ENCODE measurements around the gene PPP1R9A. TPM values are rescaled to one million over a fixed set of nuclear protein-coding genes. Genes with fewer than 3 reads are reported as not detected.

Gene PPP1R9A
- total RNA-seq, 1 donor from 2014 or later = 42.8 TPM

DNA sequence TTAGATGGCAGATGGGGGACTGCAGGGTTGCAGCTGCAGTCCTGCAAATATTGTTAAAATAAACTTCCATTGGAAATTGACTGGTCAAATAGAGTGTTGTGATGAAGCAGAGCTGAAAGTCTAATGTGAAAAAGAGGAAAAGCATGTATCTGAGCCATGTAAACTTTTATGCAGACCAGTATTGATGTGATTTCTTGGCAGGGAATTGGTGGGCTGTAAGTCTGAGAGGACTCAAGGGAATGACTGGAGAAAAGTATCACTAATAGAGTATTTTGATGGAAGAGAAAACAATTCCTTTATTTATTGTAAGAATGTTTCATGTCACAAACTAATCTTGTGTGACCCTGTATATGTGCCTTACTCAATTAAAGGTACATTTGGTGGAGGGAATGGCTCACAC is 155.5 kb downstream of the PPP1R9A start:
- intact Hi-C loops (cut with DNase I) = no loop called here
- DNase-seq (ENCODE audit: low spot score) = no peak

DNA sequence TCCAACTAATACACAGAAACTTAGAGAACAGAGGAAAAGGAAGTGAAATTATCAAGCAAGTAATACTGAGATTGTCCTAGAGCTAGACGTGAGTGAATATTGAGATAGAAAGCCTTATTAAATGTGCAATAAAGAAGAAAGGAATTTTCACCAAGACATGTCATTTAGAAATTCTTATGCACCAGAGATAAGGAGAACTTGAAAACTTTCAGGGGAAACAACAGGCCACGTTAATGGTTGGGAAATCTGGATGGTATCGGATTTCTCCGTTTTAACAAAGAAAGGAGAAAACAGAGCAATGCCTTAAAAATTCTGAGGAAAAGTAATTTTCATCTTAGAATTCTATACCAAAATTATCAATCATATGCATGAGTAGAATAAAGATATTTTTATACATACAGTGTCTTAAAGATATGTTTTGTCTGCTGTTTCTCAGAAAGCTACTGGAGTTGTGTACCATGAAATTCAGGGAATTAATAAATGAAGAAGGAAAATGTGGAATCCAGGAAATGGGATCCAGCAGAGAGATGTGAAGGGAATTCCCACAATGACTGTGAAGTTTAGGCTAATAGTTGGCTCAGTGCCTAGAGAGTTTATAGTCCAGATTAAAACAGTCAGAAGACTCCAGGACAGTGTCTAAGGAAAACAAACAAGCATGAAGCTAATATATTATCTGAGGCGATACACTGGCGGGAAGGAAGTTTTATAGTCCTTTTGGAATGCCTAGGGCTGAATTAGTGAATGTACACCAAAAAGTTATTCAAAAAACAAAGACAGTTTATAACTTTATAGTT is 159.5 kb downstream of the PPP1R9A start:
- intact Hi-C loops (cut with DNase I) = no loop called here
- no peak for DNase-seq (ENCODE audit: low spot score)

DNA sequence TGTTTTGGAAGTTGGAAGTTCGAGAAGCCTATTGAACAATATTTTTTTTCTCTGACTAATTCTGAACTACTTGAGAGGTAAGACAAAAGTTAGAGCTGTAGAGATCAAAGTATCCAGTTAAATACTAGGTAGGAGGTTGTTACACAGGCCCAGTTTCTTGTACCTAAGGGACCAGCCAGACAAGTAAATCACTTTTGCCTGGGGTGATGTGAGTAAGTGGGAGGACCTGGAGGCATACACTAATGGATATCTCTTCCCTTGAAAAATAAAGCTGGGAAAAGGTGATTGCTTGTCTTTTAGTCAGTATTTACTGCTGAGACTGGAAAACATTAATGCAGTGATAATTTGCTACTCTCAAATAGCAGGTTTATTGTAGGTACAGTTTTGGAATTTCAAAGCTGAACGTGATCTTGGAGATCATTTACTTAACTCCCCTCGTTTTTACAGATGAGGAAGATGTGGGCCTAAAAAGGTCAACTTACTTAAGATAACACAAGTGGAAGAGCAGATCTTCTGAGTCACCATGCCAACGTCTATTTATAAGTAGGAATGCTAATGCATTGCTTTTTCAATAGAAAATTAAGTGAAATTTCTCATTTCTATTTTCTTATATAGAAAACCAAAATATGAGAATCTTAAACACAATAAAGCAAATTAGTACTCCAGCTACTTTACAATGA is 181.3 kb downstream of the PPP1R9A start:
- DNase-seq (ENCODE audit: low spot score) = no peak
- intact Hi-C loops (cut with DNase I) = no loop called here

DNA sequence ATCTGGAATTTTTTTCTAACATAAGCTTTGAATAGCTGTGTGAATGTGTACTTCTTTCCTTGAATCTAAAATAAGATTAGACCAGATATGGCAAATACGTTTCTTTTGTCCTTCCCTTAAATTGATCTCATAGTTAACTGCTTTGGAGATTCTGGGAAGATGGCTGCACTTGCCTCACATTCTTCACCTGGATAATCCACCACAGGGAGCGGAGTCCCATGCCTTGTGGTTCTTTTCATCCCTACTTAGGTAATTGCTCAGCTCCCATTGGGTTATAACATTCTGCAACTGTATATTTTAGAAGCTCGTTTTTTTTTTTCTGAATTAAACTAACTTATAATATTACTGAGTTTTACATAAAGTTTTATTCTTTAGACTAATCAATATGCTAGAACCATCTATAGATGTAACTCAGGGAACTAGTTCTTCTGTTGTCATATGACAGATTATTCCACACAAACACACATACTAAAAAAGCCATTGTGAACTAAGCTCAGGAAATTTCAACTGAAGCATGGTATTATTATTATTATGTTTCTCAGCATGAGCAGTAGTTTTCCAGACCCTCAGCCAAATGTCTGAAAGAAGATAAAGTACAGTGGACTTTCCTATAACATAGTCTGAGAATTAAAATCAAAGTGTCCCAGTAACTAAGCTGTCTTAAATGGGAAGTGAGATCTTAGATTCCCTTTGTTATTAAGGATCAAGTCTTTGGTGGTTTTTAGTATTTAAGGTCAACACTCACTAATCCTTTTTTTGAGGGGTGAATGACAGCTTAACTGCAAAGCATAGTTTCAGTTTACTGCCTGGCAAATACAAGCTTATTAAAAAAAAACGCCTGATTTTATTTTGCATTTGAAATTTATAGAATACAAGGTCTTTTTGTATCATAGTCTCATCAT is 182.3 kb downstream of the PPP1R9A start:
- no peak for DNase-seq (ENCODE audit: low spot score)
- intact Hi-C loops (cut with DNase I) = no loop called here

DNA sequence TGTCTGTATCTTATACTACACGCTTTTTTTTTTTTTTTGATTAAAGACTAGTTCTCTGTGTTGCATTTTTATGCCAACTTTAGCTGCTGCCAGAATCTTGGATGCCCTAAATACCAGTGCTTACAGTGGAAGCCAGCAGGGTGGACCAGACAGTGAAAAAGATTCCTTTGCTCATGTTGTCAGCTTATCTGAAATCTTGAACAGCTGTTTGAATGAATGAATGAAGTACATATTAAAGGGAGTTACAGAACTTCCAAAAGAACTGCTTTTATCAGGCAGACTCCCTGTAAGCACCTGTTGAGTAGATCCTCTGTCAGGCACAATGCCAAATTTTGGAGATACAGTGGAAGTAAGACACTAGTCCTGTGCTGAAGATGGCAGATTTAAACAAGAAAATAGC is 184.9 kb downstream of the PPP1R9A start:
- DNase-seq (ENCODE audit: low spot score) = no peak
- intact Hi-C loops (cut with DNase I) = no loop called here

DNA sequence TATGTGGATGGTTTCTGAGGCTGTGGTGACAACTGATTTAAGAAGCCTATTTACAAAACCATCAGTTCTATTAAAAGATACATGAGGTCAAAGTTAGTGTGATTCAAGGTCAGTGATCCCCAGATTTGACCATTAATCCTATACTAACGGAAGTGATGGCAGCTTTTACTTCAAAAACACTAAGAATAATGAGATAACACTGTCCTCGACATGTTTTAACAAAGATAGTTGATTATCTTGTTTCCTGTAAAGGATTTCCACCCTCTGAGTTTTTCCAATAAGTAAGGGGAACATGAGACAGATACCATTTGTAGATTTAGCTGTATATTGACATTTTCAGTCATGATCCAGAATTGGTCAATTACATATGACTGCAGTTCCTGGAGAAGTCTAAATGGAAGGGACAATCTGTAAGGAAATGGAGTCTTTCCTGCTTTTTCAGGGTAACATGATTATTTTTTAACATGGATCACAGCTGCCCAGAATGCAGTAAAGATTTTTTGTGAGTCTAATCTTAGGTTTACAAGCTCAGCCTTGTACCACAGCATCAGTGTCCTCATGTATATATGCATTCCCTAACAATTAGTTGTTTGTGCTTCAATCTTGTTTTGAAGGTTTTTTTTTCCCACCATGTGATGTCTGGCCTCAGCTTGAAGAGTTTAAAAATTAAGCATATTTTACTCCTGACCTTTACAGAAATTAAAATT is 188.0 kb downstream of the PPP1R9A start:
- intact Hi-C loops (cut with DNase I) = no loop called here
- DNase-seq (ENCODE audit: low spot score) = no peak

DNA sequence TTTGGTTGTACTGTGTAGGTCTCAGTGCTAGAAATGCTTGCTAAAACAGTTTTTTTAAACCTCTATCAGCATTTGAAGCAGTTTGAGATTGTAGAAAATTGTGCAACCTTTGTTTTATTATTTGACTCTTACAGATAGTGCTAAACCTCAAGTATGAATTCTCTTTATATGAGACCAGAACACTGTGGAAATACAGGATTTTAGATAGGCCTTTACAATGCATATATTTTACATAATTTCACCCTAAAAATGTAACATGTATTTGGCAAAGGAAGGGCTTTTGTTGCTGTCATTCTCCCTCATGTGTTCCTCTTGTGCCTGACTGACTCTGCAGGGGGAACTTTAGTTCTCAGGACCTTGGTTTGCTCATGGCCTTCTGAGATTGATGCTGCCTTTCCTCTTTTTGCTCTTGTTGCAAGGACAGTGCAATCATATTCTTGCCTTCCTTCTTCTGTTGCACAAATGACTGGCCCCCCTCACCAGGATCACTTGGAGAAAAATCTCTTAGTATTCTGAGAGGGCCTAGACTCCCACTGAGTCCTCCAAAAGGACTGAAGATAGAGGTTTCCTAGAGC is 188.7 kb downstream of the PPP1R9A start:
- DNase-seq (ENCODE audit: low spot score) = no peak
- intact Hi-C loops (cut with DNase I) = no loop called here

DNA sequence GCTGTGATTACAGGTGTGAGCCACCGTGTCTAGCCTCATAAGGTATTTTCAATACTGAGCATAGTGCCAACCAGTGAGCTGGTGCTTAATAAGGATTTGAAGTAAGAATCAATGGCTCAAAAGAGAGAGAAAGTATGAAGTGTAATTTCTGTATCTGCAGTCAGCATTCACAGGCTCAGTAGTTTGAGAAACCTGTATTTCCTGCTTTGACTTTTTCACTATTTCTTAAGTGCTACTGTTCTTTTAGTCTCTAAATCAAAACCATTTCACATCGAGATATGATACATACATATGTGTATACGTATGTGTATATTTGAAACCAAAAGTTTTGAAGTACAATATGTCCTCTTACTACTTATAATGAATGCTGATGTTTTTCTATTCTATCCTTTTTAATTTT is 189.9 kb downstream of the PPP1R9A start:
- intact Hi-C loops (cut with DNase I) = no loop called here
- DNase-seq (ENCODE audit: low spot score) = no peak

DNA sequence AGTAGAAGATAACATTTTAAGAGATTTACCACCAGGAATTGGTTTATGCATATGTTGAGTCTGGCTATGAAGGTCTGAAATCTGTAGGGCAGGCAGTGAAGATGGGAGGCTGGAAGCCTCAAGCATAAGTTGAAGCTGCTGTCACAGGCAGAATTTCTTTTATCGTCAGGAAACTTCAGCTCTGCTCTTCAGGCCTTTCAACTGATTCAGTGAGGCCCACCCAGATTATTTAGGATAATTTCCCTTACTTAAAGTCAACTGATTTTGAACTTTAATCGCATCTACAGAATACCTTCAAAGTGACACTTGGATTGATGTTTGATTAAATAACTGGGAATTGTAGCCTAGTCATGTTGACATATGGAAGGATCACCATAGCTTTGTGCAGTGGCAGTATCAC is 190.5 kb downstream of the PPP1R9A start:
- DNase-seq (ENCODE audit: low spot score) = no peak
- intact Hi-C loops (cut with DNase I) = no loop called here

DNA sequence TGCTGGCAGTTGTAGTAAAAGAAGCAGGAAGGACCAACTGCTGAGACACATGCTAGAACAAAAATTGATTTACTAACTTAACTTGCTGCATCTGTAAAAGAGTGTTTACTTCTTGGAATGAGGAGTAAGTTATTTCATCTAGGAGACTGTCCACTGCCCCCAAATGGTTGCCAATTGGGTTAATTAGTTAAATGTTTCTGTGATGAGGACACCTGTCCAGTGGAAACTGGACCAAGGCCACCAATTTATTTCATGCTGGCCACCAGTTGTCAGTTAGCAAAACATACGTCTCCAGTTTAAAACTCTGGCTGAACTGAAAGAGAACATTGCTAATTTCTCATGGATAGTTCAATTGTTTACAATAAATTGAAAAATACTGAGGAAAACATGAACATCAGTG is 191.7 kb downstream of the PPP1R9A start:
- no peak for DNase-seq (ENCODE audit: low spot score)
- intact Hi-C loops (cut with DNase I) = no loop called here

DNA sequence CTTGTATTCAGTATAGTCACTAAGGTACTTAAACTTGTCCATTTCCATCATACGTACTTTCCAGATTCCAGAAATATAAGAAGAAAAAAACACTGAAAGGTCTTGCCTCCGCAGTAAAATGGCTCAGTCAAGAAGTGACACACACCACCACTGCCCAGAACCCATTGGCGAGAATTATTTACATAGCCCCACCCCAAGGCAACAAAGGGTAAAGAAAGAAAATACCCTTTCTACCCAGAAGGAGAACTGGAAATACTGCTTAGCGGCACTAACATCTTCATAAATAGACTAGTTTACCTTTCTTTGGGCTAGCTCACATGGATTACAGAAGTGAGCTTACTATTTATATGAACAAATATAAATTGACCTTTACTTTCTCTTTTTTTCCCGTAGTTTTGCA is 194.0 kb downstream of the PPP1R9A start:
- DNase-seq (ENCODE audit: low spot score) = no peak
- intact Hi-C loops (cut with DNase I) = no loop called here

DNA sequence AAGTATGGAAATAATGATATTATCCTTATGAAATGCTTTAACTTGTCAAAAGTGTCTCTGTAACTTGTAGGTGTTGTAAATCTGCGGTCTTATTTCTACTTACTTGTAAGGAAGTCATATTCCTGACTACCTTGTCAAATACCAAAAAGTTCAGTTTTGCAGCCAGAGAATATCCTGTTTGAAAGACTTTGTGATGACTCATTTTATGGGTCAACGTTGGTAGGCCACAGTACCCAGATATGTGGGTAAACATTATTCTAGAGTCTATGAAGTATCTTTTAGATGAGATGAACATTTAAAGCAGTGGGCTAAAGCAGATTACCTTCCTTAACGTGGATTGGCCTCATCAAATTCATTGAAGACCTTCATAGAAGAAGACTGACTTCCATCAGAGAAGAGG is 195.3 kb downstream of the PPP1R9A start:
- intact Hi-C loops (cut with DNase I) = no loop called here
- no peak for DNase-seq (ENCODE audit: low spot score)

DNA sequence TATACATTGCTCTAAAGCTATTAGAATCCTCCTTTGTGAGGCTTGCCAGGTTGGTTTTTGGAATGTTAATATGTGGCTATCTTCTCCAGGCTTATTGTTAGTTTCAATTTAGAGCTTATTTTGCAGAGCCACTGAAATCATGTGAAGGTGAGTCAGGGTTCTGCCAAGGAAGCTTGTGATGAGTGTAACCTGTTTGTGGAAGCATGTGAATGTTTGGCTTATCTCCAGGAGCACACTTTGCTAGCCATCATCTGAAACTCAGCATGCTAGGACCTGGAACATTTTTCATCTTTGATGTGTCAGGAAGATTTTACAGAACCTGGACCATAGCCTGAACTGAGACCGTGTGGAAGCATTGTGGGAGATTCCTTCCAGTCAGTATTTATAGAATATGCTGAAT is 197.3 kb downstream of the PPP1R9A start:
- no peak for DNase-seq (ENCODE audit: low spot score)
- intact Hi-C loops (cut with DNase I) = no loop called here

DNA sequence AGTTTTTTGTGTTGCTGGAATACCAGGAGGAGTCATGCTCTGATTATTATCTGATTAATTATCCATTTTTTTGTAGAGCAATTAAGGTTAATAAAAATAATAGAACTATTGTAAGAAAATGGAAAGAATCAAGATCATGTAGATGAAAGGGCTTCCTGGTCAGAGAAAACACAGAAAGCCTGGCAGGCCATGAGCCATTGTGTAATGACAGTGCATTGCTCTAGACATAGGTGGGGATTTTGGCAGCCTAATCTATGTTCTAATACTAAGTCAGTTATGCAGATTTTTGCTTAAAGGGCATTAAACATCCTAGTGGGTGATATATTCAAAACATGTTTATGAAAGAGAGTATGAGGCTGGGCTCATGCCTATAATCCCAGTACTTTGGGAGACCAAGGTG is 198.2 kb downstream of the PPP1R9A start:
- intact Hi-C loops (cut with DNase I) = no loop called here
- DNase-seq (ENCODE audit: low spot score) = no peak

DNA sequence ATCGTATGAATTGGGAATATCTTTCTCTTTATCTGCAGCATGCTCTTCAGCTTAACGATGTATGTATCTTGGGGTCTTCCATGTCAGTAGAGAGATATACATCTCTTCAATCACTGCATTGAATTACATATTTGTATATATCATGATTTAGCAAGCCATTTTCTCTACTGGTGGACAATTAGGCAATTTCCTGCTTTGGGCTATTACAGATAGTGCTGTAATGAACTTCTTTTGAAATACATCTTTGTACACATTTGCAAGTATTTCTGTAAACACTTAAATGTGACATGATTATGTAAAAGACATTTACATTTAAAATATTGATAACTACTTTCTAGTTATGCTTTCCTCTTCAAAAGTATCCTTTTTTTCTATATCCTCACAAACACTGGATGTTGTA is 199.0 kb downstream of the PPP1R9A start:
- no peak for DNase-seq (ENCODE audit: low spot score)
- intact Hi-C loops (cut with DNase I) = no loop called here

DNA sequence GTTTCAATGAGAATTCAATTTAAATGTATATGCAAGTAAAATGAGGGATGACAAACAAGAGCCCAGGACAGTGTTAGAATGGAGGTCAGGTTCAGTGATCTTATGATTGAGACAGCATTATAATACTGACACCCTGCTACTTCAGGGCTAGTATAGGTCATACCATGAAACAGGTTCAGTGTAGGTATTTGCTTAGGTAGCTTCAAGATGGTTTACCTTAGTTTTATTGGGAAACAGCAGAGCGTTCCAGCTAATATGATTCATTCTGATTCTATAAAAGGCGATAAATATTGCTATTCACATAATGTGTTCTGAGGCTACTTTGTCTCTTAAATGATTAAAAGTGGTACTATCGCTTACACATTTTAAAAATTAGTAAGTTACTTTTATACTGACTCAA is 203.3 kb downstream of the PPP1R9A start:
- intact Hi-C loops (cut with DNase I) = no loop called here
- DNase-seq (ENCODE audit: low spot score) = no peak

DNA sequence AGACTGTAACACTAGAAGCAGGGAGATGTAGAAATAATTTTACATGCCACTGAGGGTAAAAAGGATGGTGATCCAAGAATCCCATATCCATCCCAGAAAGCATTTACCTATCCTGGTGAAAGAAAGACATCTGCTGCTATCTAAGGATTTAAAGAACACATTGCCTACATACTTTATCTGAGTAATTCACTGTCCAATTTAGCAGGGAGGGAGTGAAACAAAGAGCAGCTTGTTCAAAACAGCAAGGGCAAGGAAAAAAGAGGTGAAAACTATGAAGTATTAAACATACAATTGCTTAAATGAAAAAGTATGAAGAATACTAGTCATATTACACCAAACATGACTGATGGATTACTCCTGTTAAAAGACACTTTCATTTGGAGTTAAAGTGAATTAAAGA is 206.2 kb downstream of the PPP1R9A start:
- no peak for DNase-seq (ENCODE audit: low spot score)
- intact Hi-C loops (cut with DNase I) = no loop called here

DNA sequence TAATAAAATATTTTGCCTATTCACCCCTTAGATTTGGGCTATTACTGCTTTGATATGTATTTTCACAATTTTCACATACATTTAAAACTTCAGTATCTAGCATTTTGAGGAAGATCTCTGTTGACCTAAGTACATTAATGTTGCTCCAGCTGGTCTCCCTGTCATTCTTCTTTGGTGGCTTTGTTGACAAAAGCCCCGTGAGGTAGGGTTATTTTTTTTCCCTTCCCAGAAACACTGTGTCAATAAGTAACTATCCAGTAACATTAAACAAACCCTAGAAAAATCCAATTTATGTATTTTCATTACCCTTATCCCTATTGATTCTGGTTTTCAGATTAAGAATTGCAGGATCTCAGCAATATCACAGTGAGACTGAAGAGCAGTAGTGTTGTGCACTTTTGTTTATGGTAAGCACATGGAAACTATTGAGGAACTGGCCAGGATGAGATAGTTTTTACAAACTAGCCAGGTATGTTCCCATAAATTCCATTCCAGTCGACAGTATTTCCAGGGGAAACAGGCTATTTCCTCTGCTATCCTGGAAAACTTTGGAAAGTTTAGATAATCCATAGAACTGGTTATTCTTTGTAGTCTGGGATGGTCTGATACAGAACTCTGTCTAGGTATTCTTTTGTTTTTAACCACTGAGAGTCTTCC is 218.8 kb downstream of the PPP1R9A start:
- no peak for DNase-seq (ENCODE audit: low spot score)
- intact Hi-C loops (cut with DNase I) = no loop called here

DNA sequence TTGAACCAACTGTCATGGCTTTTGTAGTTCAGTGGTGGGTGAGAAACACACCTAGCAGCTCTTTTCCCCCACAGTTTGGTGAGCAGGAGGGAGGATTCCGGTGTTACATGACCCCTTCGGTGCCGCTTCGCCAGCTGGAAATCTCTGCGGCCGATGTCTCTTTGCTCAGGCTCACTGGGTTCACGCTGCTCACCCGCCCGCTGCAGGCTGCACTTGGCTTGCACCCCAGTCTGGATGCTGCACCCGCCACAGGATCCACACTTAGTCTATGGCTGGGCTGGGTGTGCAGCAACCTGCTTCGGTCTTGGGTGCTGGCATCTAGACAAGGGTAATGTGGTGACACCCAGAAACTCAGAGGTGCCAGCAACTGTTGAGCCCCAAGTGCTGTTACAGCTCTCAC is 225.1 kb downstream of the PPP1R9A start:
- intact Hi-C loops (cut with DNase I) = no loop called here
- DNase-seq (ENCODE audit: low spot score) = no peak

Data from cardiac septum (tissue), 1 donor.